ENCODE results near the gene ALCAM.

GRCh38 chr3:105327662-105328337 is 38.9 kb upstream of the ALCAM start:
- TF ChIP-seq CTCF (IDR thresholded peaks at IDR 0.05) (no peak), POLR2A (IDR thresholded peaks at IDR 0.05) (no peak)

Measured in uterus (tissue), 2 donors.